Measurements from ENCODE around the gene FGF11.

- no peak for TF ChIP-seq CTCF (IDR thresholded peaks at IDR 0.05; ENCODE audit: insufficient read depth, low read length, poor library complexity, severe bottlenecking)
- TF ChIP-seq EZH2phosphoT487 (conservative IDR thresholded peaks at IDR 0.05; ENCODE audit: low read length), result no peak
Measured at GRCh38 chr17:7410634-7411426, 28.5 kb upstream of the FGF11 start.
